Large intestine (tissue), 3 donors: Measurements from ENCODE around the gene GLTP. TPM values are rescaled to one million over a fixed set of nuclear protein-coding genes. Genes with fewer than 3 reads are reported as not detected.

Experiments used
- DNase-seq, 2 donors: peaks; one replicate each; pipeline versions ENCODE4 v3.0.0 to v3.0.0-alpha.2; 2013
- H3K27ac ChIP-seq: one replicate; pipeline ENCODE4 v1.5.1; 2013; ENCODE audit warnings: low read length
- H3K27me3 ChIP-seq: 2 replicates; pipeline ENCODE4 v1.6.1; 2013; ENCODE audit warnings: low read length; ENCODE audit not compliant: control insufficient read depth, insufficient read depth
- H3K36me3 ChIP-seq: 2 replicates; pipeline ENCODE4 v1.6.1; 2013; ENCODE audit warnings: low read length; ENCODE audit not compliant: control insufficient read depth, insufficient read depth
- H3K4me1 ChIP-seq: one replicate; pipeline ENCODE4 v1.6.1; 2013; ENCODE audit warnings: low read length; ENCODE audit not compliant: control insufficient read depth, insufficient read depth
- H3K4me3 ChIP-seq: one replicate; pipeline ENCODE4 v1.5.1; 2013; ENCODE audit warnings: low read length
- H3K9me3 ChIP-seq: one replicate; pipeline ENCODE4 v1.6.1; 2013; ENCODE audit warnings: mild to moderate bottlenecking, low read depth, low read length, moderate library complexity; ENCODE audit not compliant: control insufficient read depth
- WGBS: methylation state at CpG from one replicate; pipeline ENCODE4 v1.1.5; 2013; ENCODE audit warnings: low lambda C conversion rate; ENCODE audit not compliant: insufficient coverage; 5-methylcytosine and 5-hydroxymethylcytosine counted together
- polyA plus RNA-seq: library from polyadenylated mRNA; unstranded; fragments of 120-200 nt; gene quantifications from one replicate; pipeline ENCODE4 v1.2.1, GENCODE V29; 2013

Gene GLTP
- polyA plus RNA-seq, 1 donor = 24.3 TPM

DNA sequence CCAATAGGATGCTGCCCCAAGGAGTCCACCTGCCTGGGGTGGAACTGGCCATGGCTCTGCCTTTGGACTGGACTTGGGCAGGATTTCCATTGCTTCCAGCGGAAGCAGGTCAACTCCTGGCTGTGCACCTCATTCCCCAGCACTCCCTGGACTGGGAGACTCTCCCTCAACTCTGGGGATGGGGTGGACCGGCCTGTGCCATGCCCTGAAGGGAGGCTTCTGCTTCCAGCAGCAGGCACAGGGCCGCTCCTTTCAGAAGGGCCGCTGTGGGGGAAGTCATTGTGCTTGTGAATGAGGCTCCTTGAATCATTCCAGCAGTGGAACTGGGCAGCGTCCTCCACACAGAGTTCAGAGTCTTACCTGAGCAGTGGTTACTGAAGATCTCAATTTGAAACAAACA, 42.7 kb upstream of the GLTP start:
- H3K36me3 ChIP-seq = peaks cover 37% of the 10 kb centered on the region
- no peak for DNase-seq
- no CpG with 5 or more reads among the region's 5 CpGs for WGBS
- H3K27me3 ChIP-seq = no peaks in the 10 kb centered on the region
- H3K4me1 ChIP-seq = no peaks in the 10 kb centered on the region
- no peaks in the 10 kb centered on the region for H3K9me3 ChIP-seq
- H3K4me3 ChIP-seq = no peak overlapping the region
- H3K27ac ChIP-seq = no peak overlapping the region

DNA sequence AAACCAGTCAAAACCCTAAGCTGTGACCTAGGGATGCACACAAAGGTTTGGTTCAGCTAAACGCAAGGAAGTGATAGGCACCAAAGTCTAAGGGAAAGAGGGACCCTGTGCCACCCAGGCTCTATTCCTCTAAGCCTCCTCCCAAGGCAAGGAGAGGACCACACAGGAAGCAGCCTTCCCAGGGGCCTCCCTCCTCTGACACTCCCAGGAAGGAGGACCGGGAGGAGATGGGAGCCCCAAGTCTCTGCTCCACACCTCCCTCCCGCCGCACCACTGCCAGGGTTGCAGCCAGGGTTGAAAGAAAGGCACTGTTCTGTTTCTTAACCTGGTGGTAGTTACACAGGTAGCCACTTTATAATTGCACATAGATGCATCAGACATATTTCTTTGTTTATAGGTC, 41.6 kb upstream of the GLTP start:
- no peak overlapping the region for H3K4me3 ChIP-seq
- DNase-seq = no peak
- H3K27ac ChIP-seq = no peak overlapping the region
- no peaks in the 10 kb centered on the region for H3K4me1 ChIP-seq
- no peaks in the 10 kb centered on the region for H3K9me3 ChIP-seq
- H3K36me3 ChIP-seq = peaks cover 45% of the 10 kb centered on the region
- WGBS = no CpG with 5 or more reads among the region's 4 CpGs
- H3K27me3 ChIP-seq = no peaks in the 10 kb centered on the region

DNA sequence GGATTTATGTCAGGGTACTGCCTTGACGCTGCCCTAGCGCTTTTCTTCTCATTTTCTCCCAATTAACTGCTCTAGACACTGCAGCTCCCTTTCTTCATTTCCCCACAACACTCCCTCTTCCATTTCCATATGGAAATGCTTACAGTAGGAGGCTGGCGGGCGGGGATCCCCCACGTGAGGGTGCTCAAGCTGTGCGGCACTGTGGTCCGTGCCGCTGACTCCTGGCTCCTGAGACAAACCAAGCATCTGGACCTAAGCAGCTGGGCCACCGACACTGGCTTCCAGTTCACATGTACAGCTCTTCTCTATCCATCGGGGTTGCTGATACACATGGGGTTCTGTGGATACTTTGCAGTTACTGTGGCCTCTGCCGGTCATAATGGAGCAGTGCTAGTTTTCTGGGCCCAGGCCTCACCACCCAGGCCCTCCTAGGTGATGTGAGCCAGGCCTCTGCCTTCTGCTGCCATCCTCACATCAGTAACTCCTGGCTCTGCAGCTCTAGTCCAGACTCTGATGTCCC, 40.0 kb upstream of the GLTP start:
- Histone ChIP-seq H3K9me3 (no peaks in the 10 kb centered on the region), H3K4me1 (no peaks in the 10 kb centered on the region), H3K36me3 (peaks cover 55% of the 10 kb centered on the region), H3K27ac (no peak overlapping the region), H3K27me3 (no peaks in the 10 kb centered on the region), H3K4me3 (no peak overlapping the region)
- DNase-seq = no peak
- WGBS = 100% methylated on average over 2 of the region's 11 CpGs

DNA sequence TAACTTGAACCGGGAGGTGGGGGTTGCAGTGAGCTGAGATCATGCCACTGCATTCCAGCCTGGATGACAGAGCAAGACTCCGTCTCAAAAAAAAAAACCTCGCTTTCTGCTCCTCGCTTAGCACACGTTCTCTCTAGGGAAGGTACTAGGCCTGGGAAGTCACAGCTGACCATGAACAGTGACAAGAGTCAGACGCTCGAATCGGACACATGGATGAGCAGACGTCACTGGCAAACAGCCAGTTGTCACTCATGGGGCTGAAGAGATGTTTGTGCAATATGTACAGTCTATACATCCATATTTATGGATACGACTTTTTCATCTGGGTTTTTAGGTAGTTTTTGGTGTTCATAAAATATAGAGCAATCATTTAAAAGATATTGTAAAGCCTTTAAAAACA, 39.1 kb upstream of the GLTP start:
- peaks cover 63% of the 10 kb centered on the region for H3K36me3 ChIP-seq
- no CpG with 5 or more reads among the region's 10 CpGs for WGBS
- DNase-seq = no peak

DNA sequence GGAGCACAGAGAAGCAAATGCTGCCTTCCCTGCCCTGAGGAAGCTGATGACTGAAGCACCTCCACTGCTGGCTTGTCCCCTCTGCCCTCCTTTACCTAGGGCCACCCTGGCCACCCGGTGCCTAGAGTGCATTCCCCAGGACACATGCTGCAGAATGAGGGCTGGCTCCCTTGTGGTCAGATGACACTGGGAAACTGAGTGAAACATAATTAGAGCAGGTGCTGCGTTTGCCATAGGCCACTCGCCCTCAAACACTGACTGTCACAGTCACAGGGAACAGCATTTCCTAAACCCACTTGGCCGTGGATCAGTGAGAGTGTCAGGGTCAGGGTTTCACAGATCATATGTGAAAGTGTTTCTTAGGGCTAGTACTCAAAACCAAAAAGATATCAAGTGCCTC, 35.7 kb upstream of the GLTP start:
- Histone ChIP-seq H3K27me3 (no peaks in the 10 kb centered on the region), H3K9me3 (no peaks in the 10 kb centered on the region), H3K4me1 (no peaks in the 10 kb centered on the region), H3K36me3 (peaks cover 84% of the 10 kb centered on the region), H3K27ac (no peak overlapping the region), H3K4me3 (no peak overlapping the region)
- DNase-seq = no peak
- no CpG with 5 or more reads among the region's 4 CpGs for WGBS

More for the DNA sequence above, 39.1 kb upstream of the GLTP start:
- no peak overlapping the region for H3K27ac ChIP-seq
- H3K4me3 ChIP-seq = no peak overlapping the region
- no peaks in the 10 kb centered on the region for H3K9me3 ChIP-seq
- H3K4me1 ChIP-seq = no peaks in the 10 kb centered on the region
- H3K27me3 ChIP-seq = no peaks in the 10 kb centered on the region

DNA sequence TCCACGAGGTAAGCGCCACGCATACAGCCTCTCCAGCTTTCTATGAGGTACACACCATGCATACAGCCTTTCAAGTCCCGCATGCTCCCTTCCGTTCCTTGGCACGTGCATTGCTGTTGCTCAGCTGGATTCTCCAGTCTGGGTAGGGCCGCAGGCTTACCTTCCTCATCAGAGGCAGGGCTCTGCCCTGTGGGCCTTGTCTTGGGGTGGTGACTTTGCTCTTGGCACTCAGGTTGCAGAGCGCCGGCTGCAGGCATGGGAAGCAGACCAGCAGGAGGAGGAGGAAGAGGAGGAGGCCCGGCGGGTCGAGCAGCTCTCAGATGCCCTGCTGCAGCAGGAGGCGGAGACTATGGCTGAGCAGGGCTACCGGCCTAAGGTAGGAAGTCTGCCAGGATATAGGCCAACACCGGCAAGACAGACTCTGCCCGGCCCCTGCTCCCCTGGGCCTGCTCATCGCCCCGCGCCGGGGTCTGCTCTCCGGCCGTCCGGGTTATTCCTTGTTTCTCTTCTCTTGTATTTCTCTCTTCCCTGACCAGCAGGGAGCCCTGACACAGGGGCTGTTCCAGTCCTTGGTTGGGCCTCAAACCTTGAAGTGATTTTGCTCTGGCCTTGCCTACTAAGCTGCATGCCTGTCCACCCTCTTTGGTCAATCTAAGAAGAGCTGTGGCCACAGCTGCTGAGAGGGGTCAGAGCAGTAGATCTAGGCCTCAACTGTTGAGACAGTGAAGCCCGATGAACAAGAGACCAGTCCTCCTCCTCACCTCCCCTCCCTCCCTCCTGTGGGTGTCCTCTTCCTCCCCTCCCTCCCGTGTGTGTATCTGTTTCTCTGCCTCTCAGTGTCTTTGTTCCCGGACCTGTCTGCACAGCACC, 35.1 kb upstream of the GLTP start:
- Histone ChIP-seq H3K36me3 (peaks cover 84% of the 10 kb centered on the region), H3K9me3 (no peaks in the 10 kb centered on the region), H3K27me3 (no peaks in the 10 kb centered on the region), H3K4me3 (no peak overlapping the region), H3K4me1 (peaks cover 3% of the 10 kb centered on the region), H3K27ac (no peak overlapping the region)
- no CpG with 5 or more reads among the region's 26 CpGs for WGBS
- no peak for DNase-seq

DNA sequence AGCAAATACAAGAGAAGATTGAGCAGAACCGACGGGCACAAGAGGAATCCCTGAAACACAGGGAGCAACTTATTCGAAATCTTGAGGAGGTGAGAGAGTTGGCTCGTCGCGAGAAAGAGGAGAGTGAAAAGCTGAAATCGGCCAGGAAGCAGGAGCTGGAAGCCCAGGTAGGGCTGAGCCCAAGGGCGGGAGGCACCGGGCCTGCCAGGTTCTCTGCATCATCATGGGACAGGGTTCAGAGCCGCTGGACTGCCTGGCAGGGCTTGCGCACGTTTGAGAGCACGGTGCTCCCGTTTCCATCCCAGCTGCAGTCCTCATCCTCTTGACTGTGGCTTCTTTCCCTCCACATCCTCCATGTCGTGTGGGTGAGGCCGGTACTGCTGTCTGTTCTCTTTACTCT, 34.1 kb upstream of the GLTP start:
- DNase-seq = no peak
- Histone ChIP-seq H3K36me3 (peaks cover 82% of the 10 kb centered on the region), H3K4me1 (peaks cover 4% of the 10 kb centered on the region), H3K27me3 (no peaks in the 10 kb centered on the region), H3K9me3 (no peaks in the 10 kb centered on the region), H3K27ac (no peak overlapping the region), H3K4me3 (no peak overlapping the region)
- no CpG with 5 or more reads among the region's 16 CpGs for WGBS

DNA sequence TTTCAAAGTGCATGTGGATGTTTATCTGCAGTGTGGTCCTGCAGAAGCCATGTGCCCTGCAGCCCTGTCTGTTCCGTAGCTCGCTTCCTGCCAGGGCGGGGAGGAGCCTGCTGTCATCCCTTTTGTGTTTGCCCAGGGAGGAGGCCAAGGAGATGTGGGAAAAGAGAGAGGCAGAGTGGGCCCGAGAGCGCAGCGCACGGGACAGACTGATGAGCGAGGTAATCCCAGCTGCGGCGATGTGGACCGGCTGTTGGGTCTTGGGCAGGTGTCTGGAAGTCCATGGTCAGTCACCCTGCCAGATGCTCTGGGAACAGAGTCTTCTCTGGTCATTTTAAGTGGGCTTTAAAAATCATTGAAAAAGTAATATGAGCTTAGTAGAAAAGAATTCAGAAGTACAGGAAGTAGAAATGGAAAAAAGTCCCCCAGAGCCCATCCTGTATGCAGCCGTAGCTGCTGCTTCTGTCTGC, 32.5 kb upstream of the GLTP start:
- Histone ChIP-seq H3K27me3 (no peaks in the 10 kb centered on the region), H3K36me3 (peaks cover 87% of the 10 kb centered on the region), H3K4me1 (peaks cover 4% of the 10 kb centered on the region), H3K4me3 (no peak overlapping the region), H3K27ac (no peak overlapping the region), H3K9me3 (no peaks in the 10 kb centered on the region)
- 80% methylated on average over 7 of the region's 12 CpGs for WGBS
- DNase-seq = no peak

DNA sequence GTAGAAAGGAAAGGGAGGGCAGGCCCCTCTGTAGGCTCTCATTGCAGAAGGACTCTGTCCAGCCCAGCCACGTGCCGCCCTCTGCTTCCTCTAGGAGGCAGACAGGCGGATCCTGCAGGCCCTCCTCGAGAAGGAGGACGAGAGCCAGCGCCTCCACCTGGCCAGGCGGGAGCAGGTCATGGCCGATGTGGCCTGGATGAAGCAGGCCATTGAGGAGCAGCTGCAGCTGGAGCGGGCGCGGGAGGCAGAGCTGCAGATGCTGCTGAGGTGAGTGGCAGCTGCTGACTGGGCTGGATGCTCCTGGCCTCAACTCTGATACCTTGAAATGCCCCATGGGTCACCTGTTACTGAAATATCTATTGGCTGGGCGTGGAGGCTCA, 30.6 kb upstream of the GLTP start:
- peak; percentile 53 to 68 for DNase-seq
- Histone ChIP-seq H3K27me3 (no peaks in the 10 kb centered on the region), H3K9me3 (no peaks in the 10 kb centered on the region), H3K36me3 (peaks cover 90% of the 10 kb centered on the region), H3K4me3 (no peak overlapping the region), H3K4me1 (peaks cover 4% of the 10 kb centered on the region), H3K27ac (no peak overlapping the region)
- WGBS = no CpG with 5 or more reads among the region's 12 CpGs

DNA sequence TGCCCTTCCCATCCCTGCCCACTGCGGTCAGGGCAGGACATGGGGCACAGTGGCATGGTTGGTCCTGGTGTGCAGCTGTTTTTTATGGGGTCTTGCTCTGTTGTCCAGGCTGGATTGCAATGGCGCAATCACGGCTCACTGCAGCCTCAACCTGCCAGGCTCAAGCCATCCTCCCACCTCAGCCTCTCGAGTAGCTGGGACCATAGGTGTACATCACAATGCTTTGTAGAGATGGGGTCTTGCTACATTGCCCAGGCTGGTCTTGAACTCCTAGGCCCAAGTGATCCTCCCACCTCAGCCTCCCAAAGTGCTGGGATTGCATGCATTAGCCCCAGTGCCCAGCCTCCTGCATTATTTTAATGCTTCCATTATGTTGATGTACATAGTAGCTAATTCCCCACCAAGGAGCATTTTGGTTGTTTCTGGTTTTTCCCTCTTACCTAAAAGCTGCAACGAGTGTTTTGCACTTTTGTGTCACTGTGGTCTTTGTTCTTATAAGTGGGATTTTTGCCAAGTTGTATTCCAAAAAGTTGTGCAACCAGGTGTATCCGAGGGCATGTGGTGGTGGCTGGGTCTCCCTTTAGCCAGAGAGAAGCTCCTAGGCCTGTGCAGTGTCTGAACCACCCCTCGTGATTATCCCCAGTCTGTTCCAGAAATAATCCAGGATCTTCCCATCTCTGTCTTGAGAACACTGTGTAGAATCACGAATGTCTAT, 30.1 kb upstream of the GLTP start:
- peaks cover 4% of the 10 kb centered on the region for H3K4me1 ChIP-seq
- H3K9me3 ChIP-seq = no peaks in the 10 kb centered on the region
- H3K27me3 ChIP-seq = no peaks in the 10 kb centered on the region
- WGBS = no CpG with 5 or more reads among the region's 8 CpGs
- no peak for DNase-seq
- H3K27ac ChIP-seq = no peak overlapping the region
- no peak overlapping the region for H3K4me3 ChIP-seq
- peaks cover 90% of the 10 kb centered on the region for H3K36me3 ChIP-seq
